Endothelial cell of umbilical vein (primary cell): Measurements from ENCODE around the gene SLC10A1. TPM values are rescaled to one million over a fixed set of nuclear protein-coding genes. Genes with fewer than 3 reads are reported as not detected.
"Not testable (repeated sequence)": the region's sequence is repeated elsewhere in the genome, so short reads cannot be mapped to it uniquely, and the experiment has no call there.

ENCODE experiments used
- BruUV-seq: library from RNA; stranded (reverse); fragments of 400-500 nt; replicated peaks from 2 replicates; lab custom pipeline; 2021; lab: Mats Ljungman, UMichigan
- CTCF ChIA-PET: fragments of 300-600, 350-600 bp; sonication (Branson Sonifier 250); formaldehyde crosslinking; loops from one replicate; lab custom pipeline; 2021; ENCODE audit warnings: antibody characterized with exemption, inconsistent platforms; lab: Charles Lee
- POLR2A ChIA-PET: fragments of 300-600, 350-600 bp; sonication (Branson Sonifier 250); formaldehyde crosslinking; loops from one replicate; lab custom pipeline; 2021; ENCODE audit warnings: antibody characterized with exemption, inconsistent platforms; lab: Charles Lee
- DNase-seq: peaks from one replicate; pipeline ENCODE4 v3.0.0-alpha.2; 2011; ENCODE audit warnings: low read depth, low spot score
- FAIRE-seq: peaks from 2 replicates; lab custom pipeline; 2011; peaks lifted over from hg19 to GRCh38; lab: Jason Lieb, UNC
- H2AFZ ChIP-seq: 2 replicates; pipeline ENCODE4 v1.6.0; 2012; ENCODE audit warnings: low read depth, low read length, control low read depth, inconsistent platforms
- H3K27ac ChIP-seq: 2 replicates; pipeline ENCODE4 v1.5.1; 2011; ENCODE audit warnings: low read depth, mild to moderate bottlenecking, control low read depth, low read length, moderate library complexity; ENCODE audit not compliant: insufficient read depth
- H3K27me3 ChIP-seq, 2 experiments: 2 replicates each; pipeline versions ENCODE4 v1.6.0 to v1.6.1; 2011; ENCODE audit warnings: low read length in 2 of 2, mixed read lengths in 1 of 2; ENCODE audit not compliant: control insufficient read depth in 2 of 2, insufficient read depth in 2 of 2
- H3K36me3 ChIP-seq, 2 experiments: 2 replicates in 1 of 2; 3 replicates in 1 of 2; pipeline ENCODE4 v1.5.1; 2011; ENCODE audit warnings: low read length in 2 of 2, mild to moderate bottlenecking in 1 of 2, moderate library complexity in 1 of 2; ENCODE audit not compliant: control insufficient read depth in 2 of 2, insufficient read depth in 2 of 2; ENCODE audit errors: extremely low read depth in 1 of 2
- H3K4me1 ChIP-seq: 3 replicates; pipeline ENCODE4 v1.5.1; 2011; ENCODE audit warnings: mild to moderate bottlenecking, low read length; ENCODE audit not compliant: control insufficient read depth, insufficient read depth; ENCODE audit errors: extremely low read depth
- H3K4me2 ChIP-seq: 2 replicates; pipeline ENCODE4 v1.6.1; 2011; ENCODE audit warnings: low read length, control low read depth, mixed read lengths; ENCODE audit not compliant: insufficient read depth
- H3K4me3 ChIP-seq, 3 experiments: fragments of 200-600 bp in 1 of 3; sonication (generic), shearing (Covaris generic) in 1 of 3; replicated peaks in 1 of 3; 2 replicates each; pipeline ENCODE4 v1.5.1; 2011 to 2016; ENCODE audit warnings: control low read depth in 3 of 3, low read length in 3 of 3, mild to moderate bottlenecking in 2 of 3, inconsistent platforms in 1 of 3, low read depth in 1 of 3, moderate library complexity in 1 of 3; ENCODE audit not compliant: insufficient read depth in 1 of 3
- H3K79me2 ChIP-seq: 2 replicates; pipeline ENCODE4 v1.6.0; 2012; ENCODE audit warnings: low read length, inconsistent platforms; ENCODE audit not compliant: control insufficient read depth, insufficient read depth
- H3K9ac ChIP-seq: replicated peaks from 2 replicates; pipeline ENCODE3; 2011; ENCODE audit warnings: low read length, control low read depth; ENCODE audit not compliant: insufficient read depth; ENCODE audit errors: extremely low read depth
- H3K9me1 ChIP-seq: replicated peaks from 3 replicates; pipeline ENCODE4 v1.6.0; 2011; ENCODE audit warnings: mild to moderate bottlenecking, low read length; ENCODE audit not compliant: control insufficient read depth, insufficient read depth; ENCODE audit errors: extremely low read depth
- H3K9me3 ChIP-seq: replicated peaks from 2 replicates; pipeline ENCODE4 v1.5.1; 2012; ENCODE audit warnings: low read length, inconsistent platforms; ENCODE audit not compliant: control insufficient read depth, insufficient read depth
- H4K20me1 ChIP-seq: replicated peaks from 2 replicates; pipeline ENCODE3; 2011; ENCODE audit warnings: mild to moderate bottlenecking, low read length; ENCODE audit not compliant: control insufficient read depth, insufficient read depth; ENCODE audit errors: extremely low read depth
- FOS ChIP-seq: IDR thresholded peaks from 2 replicates; pipeline ENCODE4 v1.6.1; 2011; ENCODE audit warnings: mild to moderate bottlenecking, low read length, moderate library complexity, borderline replicate concordance; ENCODE audit not compliant: insufficient read depth
- GATA2 ChIP-seq: IDR thresholded peaks from 2 replicates; pipeline ENCODE4 v1.7.0; 2011; ENCODE audit warnings: low read depth, mild to moderate bottlenecking, moderate library complexity, mixed read lengths, low read length; ENCODE audit not compliant: insufficient read length, insufficient read depth
- JUN ChIP-seq: IDR thresholded peaks from 2 replicates; pipeline ENCODE4 v1.6.1; 2011; ENCODE audit warnings: borderline replicate concordance, low read depth; ENCODE audit not compliant: insufficient read length, insufficient read depth
- MYC ChIP-seq: IDR thresholded peaks from one replicate; pipeline ENCODE4 v1.6.1; 2011; ENCODE audit warnings: mild to moderate bottlenecking, low read depth, low read length
- POLR2A ChIP-seq: IDR thresholded peaks from 2 replicates; pipeline ENCODE4 v1.6.1; 2012; ENCODE audit warnings: low read depth, mild to moderate bottlenecking, control low read depth, low read length
- POLR2AphosphoS5 ChIP-seq: IDR thresholded peaks from 2 replicates; pipeline ENCODE4 v1.6.1; 2012; ENCODE audit warnings: low read depth, mild to moderate bottlenecking, control low read depth, low read length, moderate library complexity; ENCODE audit not compliant: insufficient read depth
- dilution Hi-C: fragments of 300-500 bp; cut with MboI; formaldehyde crosslinking; loops from one replicate; pipeline ENCODE4 v1.15.0; 2019; ENCODE audit warnings: low sequenced_read_pairs; ENCODE audit not compliant: extremely low pct_ligation_motif_present
- intact Hi-C: fragments of 100-400 bp; cut with micrococcal nuclease; formaldehyde crosslinking; loops from one replicate; pipeline ENCODE4 v1.10.0; 2022
- polyA plus RNA-seq, 4 experiments: library from polyadenylated mRNA; depleted of rRNA in 3 of 4; stranded (reverse) in 3 of 4; unstranded in 1 of 4; fragments of >200 nt; gene quantifications; 2 replicates each; pipeline versions ENCODE4 v1.2.1 to v1.2.3, GENCODE V29; 2011 to 2012; ENCODE audit warnings: missing spikeins in 1 of 4
- total RNA-seq: library from RNA; stranded (reverse); gene quantifications from 2 replicates; pipeline ENCODE4 v1.2.3, GENCODE V29; 2021
- TF ChIP-seq, protein P1 (sequence below), 2 donors: IDR thresholded peaks; 1 replicate in 1 of 2; 2 replicates in 1 of 2; pipeline ENCODE4 v1.5.1; 2011; ENCODE audit warnings: low read length in 2 of 2, mild to moderate bottlenecking in 2 of 2, moderate library complexity in 2 of 2, control low read depth in 1 of 2, inconsistent platforms in 1 of 2, low read depth in 1 of 2; ENCODE audit not compliant: insufficient read depth in 1 of 2; ENCODE audit errors: extremely low read depth in 1 of 2

Gene SLC10A1
- total and polyA plus RNA-seq, 2 donors (not counting 3 experiments of a cell fraction or from before 2014, with no cell fraction given), result not detected

- H4K20me1 ChIP-seq, H3K9ac ChIP-seq, H3K4me1 ChIP-seq, H3K79me2 ChIP-seq, H3K4me3 ChIP-seq, H3K9me1 ChIP-seq, dilution Hi-C loops, DNase-seq, H3K9me3 ChIP-seq, H3K36me3 ChIP-seq, H2AFZ ChIP-seq, H3K4me2 ChIP-seq, H3K27me3 ChIP-seq, BruUV-seq, FAIRE-seq, H3K27ac ChIP-seq, POLR2A ChIA-PET: not testable (repeated sequence)
- CTCF ChIA-PET, result interaction anchor here (0.7 to 3.8 kb wide), 9 partner anchors 12 to 342 kb away, joined by 4 to 133 read pairs (median 20); partner anchors contain the start of gene SRSF5
- intact Hi-C loops, result loop anchor here (1.0 to 5.0 kb wide), 4 partner anchors 86 to 295 kb away; partner anchors contain the start of gene SMOC1
Measured at GRCh38 chr14:69731919-69732598, 65.0 kb downstream of the SLC10A1 start.

DNA sequence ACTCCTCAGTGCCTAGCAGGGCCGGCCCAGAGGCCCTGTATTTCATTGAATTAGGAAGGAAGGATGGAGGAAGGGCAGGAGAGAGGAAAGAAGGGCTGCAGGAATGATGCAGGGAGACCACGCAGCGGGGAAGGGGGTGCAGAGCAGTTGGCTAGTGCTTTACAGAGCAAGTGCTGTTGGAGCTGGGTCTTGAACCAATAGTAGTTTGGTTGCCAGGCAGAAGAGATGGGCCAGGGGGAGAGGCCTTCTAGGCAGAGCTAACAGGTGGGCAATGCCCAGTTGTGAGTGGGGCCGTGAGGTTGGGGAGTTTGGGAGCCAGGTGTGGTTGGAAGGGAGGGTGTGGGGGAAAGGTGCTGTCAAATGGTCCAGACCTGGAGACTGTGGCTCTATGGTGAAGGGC is 69.2 kb downstream of the SLC10A1 start:
- intact Hi-C loops (loop anchor here (1.0 to 10.0 kb wide), 7 partner anchors 11 to 253 kb away; partner anchors contain the start of gene SUSD6), dilution Hi-C loops (no loop called here)
- no peaks in the 10 kb centered on the region for H3K27me3 ChIP-seq
- peaks cover 5% of the 10 kb centered on the region for H3K4me1 ChIP-seq
- H3K27ac ChIP-seq, result no peak overlapping the region
- H3K9me3 ChIP-seq, result no peaks in the 10 kb centered on the region
- no peak overlapping the region for H3K9ac ChIP-seq
- no TSS peak for BruUV-seq
- H3K36me3 ChIP-seq, result no peaks in the 10 kb centered on the region
- FAIRE-seq, result no peak
- H3K4me3 ChIP-seq, result no peak overlapping the region
- no peak overlapping the region for H2AFZ ChIP-seq
- CTCF ChIA-PET, result interaction anchor here (1.0 to 4.6 kb wide), 9 partner anchors 10 to 182 kb away, joined by 3 to 124 read pairs (median 6); partner anchors contain the start of genes CCDC177 and SUSD6
- no peaks in the 10 kb centered on the region for H4K20me1 ChIP-seq
- TF ChIP-seq POLR2AphosphoS5 (no peak), GATA2 (no peak), FOS (no peak), POLR2A (no peak), MYC (no peak), JUN (no peak)
- TF ChIP-seq, protein P1, sequence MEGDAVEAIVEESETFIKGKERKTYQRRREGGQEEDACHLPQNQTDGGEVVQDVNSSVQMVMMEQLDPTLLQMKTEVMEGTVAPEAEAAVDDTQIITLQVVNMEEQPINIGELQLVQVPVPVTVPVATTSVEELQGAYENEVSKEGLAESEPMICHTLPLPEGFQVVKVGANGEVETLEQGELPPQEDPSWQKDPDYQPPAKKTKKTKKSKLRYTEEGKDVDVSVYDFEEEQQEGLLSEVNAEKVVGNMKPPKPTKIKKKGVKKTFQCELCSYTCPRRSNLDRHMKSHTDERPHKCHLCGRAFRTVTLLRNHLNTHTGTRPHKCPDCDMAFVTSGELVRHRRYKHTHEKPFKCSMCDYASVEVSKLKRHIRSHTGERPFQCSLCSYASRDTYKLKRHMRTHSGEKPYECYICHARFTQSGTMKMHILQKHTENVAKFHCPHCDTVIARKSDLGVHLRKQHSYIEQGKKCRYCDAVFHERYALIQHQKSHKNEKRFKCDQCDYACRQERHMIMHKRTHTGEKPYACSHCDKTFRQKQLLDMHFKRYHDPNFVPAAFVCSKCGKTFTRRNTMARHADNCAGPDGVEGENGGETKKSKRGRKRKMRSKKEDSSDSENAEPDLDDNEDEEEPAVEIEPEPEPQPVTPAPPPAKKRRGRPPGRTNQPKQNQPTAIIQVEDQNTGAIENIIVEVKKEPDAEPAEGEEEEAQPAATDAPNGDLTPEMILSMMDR (IDR thresholded peaks at IDR 0.05; ENCODE audit: extremely low read depth in 1 of 2, insufficient read depth in 1 of 2, low read depth in 1 of 2, low read length in 2 of 2), result no peak
- H3K79me2 ChIP-seq, result no peaks in the 10 kb centered on the region
- no peak for DNase-seq
- no peak overlapping the region for H3K4me2 ChIP-seq
- H3K9me1 ChIP-seq, result no peaks in the 10 kb centered on the region
- POLR2A ChIA-PET, result interaction anchor here (1.1 kb wide), 1 partner anchor 39 kb away, joined by 3 read pairs; the partner anchor contains the start of gene SRSF5
